ENCODE results near the gene GARIN5B. TPM values are rescaled to one million over a fixed set of nuclear protein-coding genes. Genes with fewer than 3 reads are reported as not detected.

Gene GARIN5B
- total and polyA plus RNA-seq, 4 experiments from 2014 or later, result not detected

- DNase-seq, result no peak
- ChIA-PET CTCF (ENCODE audit: partially characterized antibody) (interaction anchor here (1.0 kb wide), 1 partner anchor 8 kb away, joined by 3 read pairs; no protein-coding TSS in a partner anchor), POLR2A (ENCODE audit: partially characterized antibody) (interaction anchor here (1.8 to 3.1 kb wide), 2 partner anchors 8 to 59 kb away, joined by 3 to 10 read pairs; partner anchors contain the start of gene KMT5C)
Observed at GRCh38 chr19:55347442-55348009, 15.5 kb downstream of the GARIN5B start.

GRCh38 chr19:55346725-55347441 lies 16.2 kb downstream of the GARIN5B start:
- no peak overlapping the region for H3K4me3 Mint-ChIP-seq
- H3K27me3 Mint-ChIP-seq, result peaks cover 9 to 13% of the 10 kb centered on the region in 2 donors
- ChIA-PET CTCF (ENCODE audit: partially characterized antibody) (interaction anchor here (1.0 kb wide), 1 partner anchor 8 kb away, joined by 3 read pairs; no protein-coding TSS in a partner anchor), POLR2A (ENCODE audit: partially characterized antibody) (interaction anchor here (1.8 to 3.1 kb wide), 2 partner anchors 8 to 60 kb away, joined by 3 to 10 read pairs; partner anchors contain the start of gene KMT5C)
- Histone ChIP-seq H3K4me1 (ENCODE audit: insufficient read depth, low read length) (no peaks in the 10 kb centered on the region), H3K9me3 (ENCODE audit: control insufficient read depth in 1 of 2, low read length in 2 of 2) (no peaks in the 10 kb centered on the region), H3K36me3 (ENCODE audit: insufficient read depth, low read length) (peaks cover 3% of the 10 kb centered on the region), H3K27ac (ENCODE audit: low read depth, low read length) (no peak overlapping the region), H3K27me3 (ENCODE audit: insufficient read depth, low read length) (peaks cover 7% of the 10 kb centered on the region), H3K4me3 (ENCODE audit: low read length in 2 of 2) (no peak overlapping the region)
- intact Hi-C loops (cut with micrococcal nuclease), result no loop called here
- H3K4me1 Mint-ChIP-seq, result peaks cover 0 to 8% (median 0%) of the 10 kb centered on the region in 4 donors
- no peak for DNase-seq
- peaks cover 4 to 7% of the 10 kb centered on the region in 2 donors for H3K36me3 Mint-ChIP-seq
- no peak overlapping the region for H3K27ac Mint-ChIP-seq
- no peaks in the 10 kb centered on the region for H3K9me3 Mint-ChIP-seq

More at GRCh38 chr19:55347442-55348009, 15.5 kb downstream of the GARIN5B start:
- peaks cover 14% of the 10 kb centered on the region for H3K27me3 ChIP-seq (ENCODE audit: insufficient read depth, low read length)
- Mint-ChIP-seq H3K27ac (peak overlapping the region in 2 of 7 donors; percentile 70 to 75), H3K9me3 (no peaks in the 10 kb centered on the region), H3K4me3 (no peak overlapping the region), H3K36me3 (peaks cover 4 to 7% of the 10 kb centered on the region in 2 donors), H3K27me3 (peaks cover 13 to 20% of the 10 kb centered on the region in 2 donors), H3K4me1 (peaks cover 0 to 15% (median under 1%) of the 10 kb centered on the region in 4 donors)
- no peak overlapping the region for H3K4me3 ChIP-seq (ENCODE audit: low read length in 2 of 2)
- no peaks in the 10 kb centered on the region for H3K4me1 ChIP-seq (ENCODE audit: insufficient read depth, low read length)
- H3K9me3 ChIP-seq (ENCODE audit: control insufficient read depth in 1 of 2, low read length in 2 of 2), result no peaks in the 10 kb centered on the region
- H3K36me3 ChIP-seq (ENCODE audit: insufficient read depth, low read length), result peaks cover 3% of the 10 kb centered on the region
- intact Hi-C loops (cut with micrococcal nuclease), result no loop called here
- H3K27ac ChIP-seq (ENCODE audit: low read depth, low read length), result no peak overlapping the region

GRCh38 chr19:55345818-55346724 lies 17.0 kb downstream of the GARIN5B start:
- CTCF ChIA-PET (ENCODE audit: partially characterized antibody), result no interaction called here
- Mint-ChIP-seq H3K36me3 (peaks cover 4 to 7% of the 10 kb centered on the region in 2 donors), H3K27me3 (peaks cover 1 to 5% of the 10 kb centered on the region in 2 donors), H3K9me3 (no peaks in the 10 kb centered on the region), H3K4me3 (no peak overlapping the region), H3K27ac (no peak overlapping the region), H3K4me1 (peaks cover 2 to 9% (median 4%) of the 10 kb centered on the region in 4 donors)
- intact Hi-C loops (cut with micrococcal nuclease), result no loop called here
- Histone ChIP-seq H3K27ac (ENCODE audit: low read depth, low read length) (no peak overlapping the region), H3K4me3 (ENCODE audit: low read length in 2 of 2) (no peak overlapping the region), H3K27me3 (ENCODE audit: insufficient read depth, low read length) (peaks cover 4% of the 10 kb centered on the region), H3K36me3 (ENCODE audit: insufficient read depth, low read length) (peaks cover 3% of the 10 kb centered on the region), H3K4me1 (ENCODE audit: insufficient read depth, low read length) (peaks cover 7% of the 10 kb centered on the region), H3K9me3 (ENCODE audit: control insufficient read depth in 1 of 2, low read length in 2 of 2) (no peaks in the 10 kb centered on the region)
- POLR2A ChIA-PET (ENCODE audit: partially characterized antibody), result no interaction called here
- no peak for DNase-seq

- Histone ChIP-seq H3K27me3 (ENCODE audit: insufficient read depth, low read length) (no peaks in the 10 kb centered on the region), H3K4me1 (ENCODE audit: insufficient read depth, low read length) (peaks cover 15% of the 10 kb centered on the region), H3K9me3 (ENCODE audit: control insufficient read depth in 1 of 2, low read length in 2 of 2) (no peaks in the 10 kb centered on the region), H3K36me3 (ENCODE audit: insufficient read depth, low read length) (peaks cover 3% of the 10 kb centered on the region), H3K4me3 (ENCODE audit: low read length in 2 of 2) (no peak overlapping the region), H3K27ac (ENCODE audit: low read depth, low read length) (no peak overlapping the region)
- Mint-ChIP-seq H3K27me3 (no peaks in the 10 kb centered on the region), H3K9me3 (no peaks in the 10 kb centered on the region), H3K4me3 (no peak overlapping the region), H3K27ac (peak overlapping the region in 1 of 7 donors; percentile 24), H3K4me1 (peaks cover 2 to 15% (median 9%) of the 10 kb centered on the region in 4 donors), H3K36me3 (peaks cover 4 to 7% of the 10 kb centered on the region in 2 donors)
- no peak for DNase-seq
- ChIA-PET POLR2A (ENCODE audit: partially characterized antibody) (no interaction called here), CTCF (ENCODE audit: partially characterized antibody) (no interaction called here)
- intact Hi-C loops (cut with micrococcal nuclease), result no loop called here
Observed at GRCh38 chr19:55345101-55345817, 17.8 kb downstream of the GARIN5B start.

GRCh38 chr19:55344444-55344843 lies 18.6 kb downstream of the GARIN5B start:
- Mint-ChIP-seq H3K27me3 (peaks cover 0 to 2% of the 10 kb centered on the region in 2 donors), H3K4me1 (peaks cover 4 to 22% (median 12%) of the 10 kb centered on the region in 4 donors), H3K4me3 (no peak overlapping the region), H3K27ac (no peak overlapping the region), H3K36me3 (peaks cover 4 to 10% of the 10 kb centered on the region in 2 donors), H3K9me3 (no peaks in the 10 kb centered on the region)
- H3K27me3 ChIP-seq (ENCODE audit: insufficient read depth, low read length), result no peaks in the 10 kb centered on the region
- CTCF ChIA-PET (ENCODE audit: partially characterized antibody), result no interaction called here
- DNase-seq, result no peak
- H3K4me3 ChIP-seq (ENCODE audit: low read length in 2 of 2), result no peak overlapping the region
- no peaks in the 10 kb centered on the region for H3K9me3 ChIP-seq (ENCODE audit: control insufficient read depth in 1 of 2, low read length in 2 of 2)
- POLR2A ChIA-PET (ENCODE audit: partially characterized antibody), result no interaction called here
- peaks cover 17% of the 10 kb centered on the region for H3K4me1 ChIP-seq (ENCODE audit: insufficient read depth, low read length)
- intact Hi-C loops (cut with micrococcal nuclease), result no loop called here
- peaks cover 3% of the 10 kb centered on the region for H3K36me3 ChIP-seq (ENCODE audit: insufficient read depth, low read length)
- no peak overlapping the region for H3K27ac ChIP-seq (ENCODE audit: low read depth, low read length)

- Mint-ChIP-seq H3K4me1 (peaks cover 9 to 35% (median 18%) of the 10 kb centered on the region in 4 donors), H3K27ac (peak overlapping the region in 6 of 7 donors; percentile 76 to 97 (median 82)), H3K36me3 (peaks cover 4 to 16% of the 10 kb centered on the region in 2 donors), H3K9me3 (peaks cover 0 to 5% (median 0%) of the 10 kb centered on the region in 8 donors), H3K27me3 (peaks cover 1 to 11% of the 10 kb centered on the region in 2 donors), H3K4me3 (peak overlapping the region in 7 of 8 donors; percentile 30 to 67 (median 64))
- no peaks in the 10 kb centered on the region for H3K27me3 ChIP-seq (ENCODE audit: insufficient read depth, low read length)
- peaks cover 3% of the 10 kb centered on the region for H3K36me3 ChIP-seq (ENCODE audit: insufficient read depth, low read length)
- CTCF ChIA-PET (ENCODE audit: partially characterized antibody), result interaction anchor here (1.1 kb wide), 1 partner anchor 40 kb away, joined by 3 read pairs; no protein-coding TSS in a partner anchor
- DNase-seq, result no peak
- intact Hi-C loops (cut with micrococcal nuclease), result no loop called here
- POLR2A ChIA-PET (ENCODE audit: partially characterized antibody), result interaction anchor here (0.8 to 1.8 kb wide), 3 partner anchors 41 to 83 kb away, joined by 3 to 5 read pairs (median 5); partner anchors contain the start of gene PPP6R1
- H3K27ac ChIP-seq (ENCODE audit: low read depth, low read length), result no peak overlapping the region
- H3K9me3 ChIP-seq (ENCODE audit: control insufficient read depth in 1 of 2, low read length in 2 of 2), result no peaks in the 10 kb centered on the region
- H3K4me3 ChIP-seq (ENCODE audit: low read length in 2 of 2), result no peak overlapping the region
- peaks cover 24% of the 10 kb centered on the region for H3K4me1 ChIP-seq (ENCODE audit: insufficient read depth, low read length)
Observed at GRCh38 chr19:55341595-55342531, 21.2 kb downstream of the GARIN5B start.

All from CD4-positive, alpha-beta memory T cell (primary cell).